ENCODE data around the gene CYP39A1. TPM values are rescaled to one million over a fixed set of nuclear protein-coding genes. Genes with fewer than 3 reads are reported as not detected.
A peak's percentile ranks its signal among the peaks of the same experiment; 100 is the strongest.
"Not testable (repeated sequence)": the region's sequence is repeated elsewhere in the genome, so short reads cannot be mapped to it uniquely, and the experiment has no call there.

The CYP39A1 gene
- total RNA-seq, 1 experiment from 2014 or later = 0.03 TPM

- no peak for DNase-seq (ENCODE audit: low read depth)
Observed at GRCh38 chr6:46648869-46649492, 3.6 kb downstream of the CYP39A1 start.

- not testable (repeated sequence) for DNase-seq (ENCODE audit: low read depth)
Observed at GRCh38 chr6:46648108-46648507, 4.5 kb downstream of the CYP39A1 start.

- DNase-seq (ENCODE audit: low read depth) = no peak
Observed at GRCh38 chr6:46645265-46645664, 7.4 kb downstream of the CYP39A1 start.

GRCh38 chr6:46642928-46643751, 9.5 kb downstream of the CYP39A1 start:
- no peak for DNase-seq (ENCODE audit: low read depth)

GRCh38 chr6:46638650-46639049, 14.0 kb downstream of the CYP39A1 start:
- no peak for DNase-seq (ENCODE audit: low read depth)

- DNase-seq (ENCODE audit: low read depth) = no peak
Observed at GRCh38 chr6:46637933-46638332, 14.7 kb downstream of the CYP39A1 start.

- no peak for DNase-seq (ENCODE audit: low read depth)
Observed at GRCh38 chr6:46637145-46637544, 15.5 kb downstream of the CYP39A1 start.

- DNase-seq (ENCODE audit: low read depth) = no peak
Observed at GRCh38 chr6:46635462-46635861, 17.2 kb downstream of the CYP39A1 start.

GRCh38 chr6:46632053-46632452, 20.6 kb downstream of the CYP39A1 start:
- no peak for DNase-seq (ENCODE audit: low read depth)

GRCh38 chr6:46629691-46630090, 22.9 kb downstream of the CYP39A1 start:
- DNase-seq (ENCODE audit: low read depth) = no peak

- DNase-seq (ENCODE audit: low read depth) = no peak
Observed at GRCh38 chr6:46628976-46629375, 23.6 kb downstream of the CYP39A1 start.

GRCh38 chr6:46628498-46628897, 24.1 kb downstream of the CYP39A1 start:
- DNase-seq (ENCODE audit: low read depth) = no peak

- DNase-seq (ENCODE audit: low read depth) = no peak
Observed at GRCh38 chr6:46626976-46627375, 25.6 kb downstream of the CYP39A1 start.

GRCh38 chr6:46626228-46626909, 26.2 kb downstream of the CYP39A1 start:
- DNase-seq (ENCODE audit: low read depth) = peak; percentile 8

GRCh38 chr6:46618726-46619125, 33.9 kb downstream of the CYP39A1 start:
- DNase-seq (ENCODE audit: low read depth) = no peak

GRCh38 chr6:46612645-46613044, 40.0 kb downstream of the CYP39A1 start:
- DNase-seq (ENCODE audit: low read depth) = no peak

GRCh38 chr6:46610862-46611553, 41.6 kb downstream of the CYP39A1 start:
- DNase-seq (ENCODE audit: low read depth) = no peak

GRCh38 chr6:46606338-46606737, 46.3 kb downstream of the CYP39A1 start:
- no peak for DNase-seq (ENCODE audit: low read depth)

- DNase-seq (ENCODE audit: low read depth) = no peak
Observed at GRCh38 chr6:46605091-46605797, 47.4 kb downstream of the CYP39A1 start.

- no peak for DNase-seq (ENCODE audit: low read depth)
Observed at GRCh38 chr6:46598215-46598614, 54.4 kb downstream of the CYP39A1 start.

- no peak for DNase-seq (ENCODE audit: low read depth)
Observed at GRCh38 chr6:46592740-46593139, 59.9 kb downstream of the CYP39A1 start.
